ENCODE measurements around the gene RGS17.

The RGS17 gene

GRCh38 chr6:153084393-153084792 lies 46.7 kb downstream of the RGS17 start:
- no peak for DNase-seq (ENCODE audit: low read depth in 2 of 2)

- no peak for DNase-seq (ENCODE audit: low read depth in 2 of 2)
Measured at GRCh38 chr6:153083869-153084268, 47.2 kb downstream of the RGS17 start.

GRCh38 chr6:153081914-153082313 lies 49.2 kb downstream of the RGS17 start:
- DNase-seq (ENCODE audit: low read depth in 2 of 2): no peak

- DNase-seq (ENCODE audit: low read depth in 2 of 2): no peak
Measured at GRCh38 chr6:153076431-153076830, 54.7 kb downstream of the RGS17 start.

GRCh38 chr6:153074761-153075160 lies 56.3 kb downstream of the RGS17 start:
- no peak for DNase-seq (ENCODE audit: low read depth in 2 of 2)

GRCh38 chr6:153073841-153074240 lies 57.2 kb downstream of the RGS17 start:
- DNase-seq (ENCODE audit: low read depth in 2 of 2): no peak

GRCh38 chr6:153070756-153071155 lies 60.3 kb downstream of the RGS17 start:
- DNase-seq (ENCODE audit: low read depth in 2 of 2): no peak

- no peak for DNase-seq (ENCODE audit: low read depth in 2 of 2)
Measured at GRCh38 chr6:153069897-153070296, 61.2 kb downstream of the RGS17 start.

- no peak for DNase-seq (ENCODE audit: low read depth in 2 of 2)
Measured at GRCh38 chr6:153065222-153065621, 65.9 kb downstream of the RGS17 start.

- no peak for DNase-seq (ENCODE audit: low read depth in 2 of 2)
Measured at GRCh38 chr6:153063936-153064335, 67.1 kb downstream of the RGS17 start.

- no peak for DNase-seq (ENCODE audit: low read depth in 2 of 2)
Measured at GRCh38 chr6:153062516-153062915, 68.6 kb downstream of the RGS17 start.

- no peak for DNase-seq (ENCODE audit: low read depth in 2 of 2)
Measured at GRCh38 chr6:153059757-153060156, 71.3 kb downstream of the RGS17 start.

GRCh38 chr6:153059311-153059710 lies 71.8 kb downstream of the RGS17 start:
- DNase-seq (ENCODE audit: low read depth in 2 of 2): no peak

GRCh38 chr6:153058909-153059308 lies 72.2 kb downstream of the RGS17 start:
- no peak for DNase-seq (ENCODE audit: low read depth in 2 of 2)

GRCh38 chr6:153058291-153058690 lies 72.8 kb downstream of the RGS17 start:
- DNase-seq (ENCODE audit: low read depth in 2 of 2): no peak

- no peak for DNase-seq (ENCODE audit: low read depth in 2 of 2)
Measured at GRCh38 chr6:153056308-153056707, 74.8 kb downstream of the RGS17 start.

- no peak for DNase-seq (ENCODE audit: low read depth in 2 of 2)
Measured at GRCh38 chr6:153051801-153052200, 79.3 kb downstream of the RGS17 start.

- no peak for DNase-seq (ENCODE audit: low read depth in 2 of 2)
Measured at GRCh38 chr6:153048631-153049030, 82.5 kb downstream of the RGS17 start.

GRCh38 chr6:153047386-153047785 lies 83.7 kb downstream of the RGS17 start:
- no peak for DNase-seq (ENCODE audit: low read depth in 2 of 2)

- no peak for DNase-seq (ENCODE audit: low read depth in 2 of 2)
Measured at GRCh38 chr6:153045271-153045670, 85.8 kb downstream of the RGS17 start.

- no peak for DNase-seq (ENCODE audit: low read depth in 2 of 2)
Measured at GRCh38 chr6:153044295-153044694, 86.8 kb downstream of the RGS17 start.

GRCh38 chr6:153043719-153044118 lies 87.4 kb downstream of the RGS17 start:
- no peak for DNase-seq (ENCODE audit: low read depth in 2 of 2)

GRCh38 chr6:153038378-153039057 lies 92.6 kb downstream of the RGS17 start:
- DNase-seq (ENCODE audit: low read depth in 2 of 2): no peak

- no peak for DNase-seq (ENCODE audit: low read depth in 2 of 2)
Measured at GRCh38 chr6:153034139-153034538, 96.9 kb downstream of the RGS17 start.
